A673 (cell line): Measurements from ENCODE around the gene MTOR.

Experiments used
- CTCF ChIP-seq: fragments of 300-800, 200-600 bp; sonication (generic); conservative IDR thresholded peaks from 2 replicates; pipeline ENCODE4 v1.5.1; 2017; ENCODE audit warnings: low read depth, mild to moderate bottlenecking, antibody characterized with exemption, low read length, moderate library complexity, mixed read lengths
- EZH2 ChIP-seq: fragments of 200-600 bp; sonication (generic); IDR thresholded peaks from 2 replicates; pipeline ENCODE4 v1.6.1; 2017; ENCODE audit warnings: borderline replicate concordance, low read depth, mild to moderate bottlenecking, mixed read lengths, antibody characterized with exemption, low read length; ENCODE audit not compliant: poor library complexity, severe bottlenecking

- TF ChIP-seq EZH2, result no peak
- no peak for TF ChIP-seq CTCF
Measured at GRCh38 chr1:11256299-11256698, 6.1 kb downstream of the MTOR start.
